Neural progenitor cell (in vitro differentiated cells): ENCODE data around the gene PPP2R2D. TPM values are rescaled to one million over a fixed set of nuclear protein-coding genes. Genes with fewer than 3 reads are reported as not detected.

Experiments used
- DNase-seq: peaks from one replicate; pipeline ENCODE4 v3.0.0-alpha.2; 2016; ENCODE audit warnings: low spot score
- H2AFZ ChIP-seq: fragments of 200-600 bp; sonication (generic); replicated peaks from 2 replicates; pipeline ENCODE4 v1.6.1; 2016; ENCODE audit warnings: antibody characterized with exemption
- H3F3A ChIP-seq: fragments of 200-600 bp; sonication (generic); 2 replicates; pipeline ENCODE4 v1.6.1; 2016; ENCODE audit warnings: antibody characterized with exemption, low read depth
- H3K27ac ChIP-seq: fragments of 200-600 bp; sonication (generic); 2 replicates; pipeline ENCODE4 v1.5.1; 2016; ENCODE audit warnings: mild to moderate bottlenecking
- H3K27me3 ChIP-seq: fragments of 200-600 bp; sonication (generic); 2 replicates; pipeline ENCODE4 v1.6.1; 2016; ENCODE audit warnings: mild to moderate bottlenecking, moderate library complexity
- H3K36me3 ChIP-seq: fragments of 200-600 bp; sonication (generic); 2 replicates; pipeline ENCODE4 v1.5.1; 2016
- H3K4me1 ChIP-seq: fragments of 200-600 bp; sonication (generic); 2 replicates; pipeline ENCODE4 v1.6.1; 2016; ENCODE audit warnings: mixed run types
- H3K4me2 ChIP-seq: fragments of 200-600 bp; sonication (generic); 2 replicates; pipeline ENCODE4 v1.6.1; 2016
- H3K4me3 ChIP-seq: fragments of 200-600 bp; sonication (generic); 2 replicates; pipeline ENCODE4 v1.5.1; 2016
- H3K79me2 ChIP-seq: fragments of 200-600 bp; sonication (generic); 2 replicates; pipeline ENCODE4 v1.6.1; 2016; ENCODE audit warnings: low read depth
- H3K9ac ChIP-seq: fragments of 200-600 bp; sonication (generic); 2 replicates; pipeline ENCODE4 v1.6.1; 2016
- H3K9me3 ChIP-seq: fragments of 200-600 bp; sonication (generic); 2 replicates; pipeline ENCODE4 v1.5.1; 2016; ENCODE audit warnings: low read depth
- H4K20me1 ChIP-seq: fragments of 200-600 bp; sonication (generic); 2 replicates; pipeline ENCODE4 v1.6.1; 2016; ENCODE audit warnings: low read depth
- H3K27ac Mint-ChIP-seq: 3 replicates; pipeline ENCODE4 v1.8.0; 2021; ENCODE audit warnings: mixed read lengths
- H3K27me3 Mint-ChIP-seq: 2 replicates; pipeline ENCODE4 v1.8.0; 2022; ENCODE audit warnings: low read depth, mild to moderate bottlenecking, inconsistent platforms, moderate library complexity, mixed read lengths; ENCODE audit not compliant: insufficient read depth
- H3K36me3 Mint-ChIP-seq: 3 replicates; pipeline ENCODE4 v1.8.0; 2021; ENCODE audit warnings: mixed read lengths
- H3K4me1 Mint-ChIP-seq: 3 replicates; pipeline ENCODE4 v1.8.0; 2021; ENCODE audit warnings: mixed read lengths
- H3K4me3 Mint-ChIP-seq: 3 replicates; pipeline ENCODE4 v1.8.0; 2021; ENCODE audit warnings: mild to moderate bottlenecking, moderate library complexity, mixed read lengths
- H3K9me3 Mint-ChIP-seq: 3 replicates; pipeline ENCODE4 v1.8.0; 2020; ENCODE audit warnings: mixed read lengths
- CTCF ChIP-seq: fragments of 200-600 bp; sonication (generic); IDR thresholded peaks from 2 replicates; pipeline ENCODE4 v1.5.1; 2017; ENCODE audit warnings: antibody characterized with exemption, mild to moderate bottlenecking
- EZH2 ChIP-seq: fragments of 200-600 bp; sonication (generic); IDR thresholded peaks from 2 replicates; pipeline ENCODE4 v1.6.1; 2017; ENCODE audit warnings: antibody characterized with exemption, mild to moderate bottlenecking, moderate library complexity
- EZH2phosphoT487 ChIP-seq: fragments of 200-600 bp; sonication (generic); IDR thresholded peaks from 2 replicates; pipeline ENCODE4 v1.6.1; 2017; ENCODE audit warnings: antibody characterized with exemption
- total RNA-seq: library from RNA; depleted of rRNA; stranded (reverse); fragments of >200 nt; gene quantifications from 2 replicates; pipeline ENCODE4 v1.2.3, GENCODE V29; 2015; ENCODE audit warnings: low replicate concordance

The PPP2R2D gene
- total RNA-seq, 1 donor from 2014 or later: 28.1 TPM

GRCh38 chr10:131963811-131964210, 63.0 kb downstream of the PPP2R2D start:
- no peak overlapping the region for H3K4me3 ChIP-seq
- H3K9me3 ChIP-seq: no peaks in the 10 kb centered on the region
- H3K9me3 Mint-ChIP-seq: no peaks in the 10 kb centered on the region
- no peak overlapping the region for H3K9ac ChIP-seq
- no peaks in the 10 kb centered on the region for H3K79me2 ChIP-seq
- no peaks in the 10 kb centered on the region for H3K4me1 Mint-ChIP-seq
- H3K27me3 ChIP-seq: no peaks in the 10 kb centered on the region
- no peak for TF ChIP-seq EZH2
- TF ChIP-seq CTCF: no peak
- no peak for TF ChIP-seq EZH2phosphoT487
- peaks cover 20% of the 10 kb centered on the region for H3K36me3 Mint-ChIP-seq
- no peaks in the 10 kb centered on the region for H3K36me3 ChIP-seq
- H2AFZ ChIP-seq: no peak overlapping the region
- H3K27me3 Mint-ChIP-seq: peaks cover 2% of the 10 kb centered on the region
- H3K4me2 ChIP-seq: no peak overlapping the region
- H3F3A ChIP-seq: peaks cover 12% of the 10 kb centered on the region
- peak overlapping the region; percentile 6 for H3K27ac Mint-ChIP-seq
- peaks cover 19% of the 10 kb centered on the region for H4K20me1 ChIP-seq
- no peak for DNase-seq
- no peak overlapping the region for H3K4me3 Mint-ChIP-seq
- no peaks in the 10 kb centered on the region for H3K4me1 ChIP-seq
- no peak overlapping the region for H3K27ac ChIP-seq

- peaks cover 12% of the 10 kb centered on the region for H3F3A ChIP-seq
- Mint-ChIP-seq H3K27ac (no peak overlapping the region), H3K27me3 (peaks cover 2% of the 10 kb centered on the region), H3K9me3 (no peaks in the 10 kb centered on the region), H3K36me3 (peaks cover 21% of the 10 kb centered on the region), H3K4me1 (no peaks in the 10 kb centered on the region), H3K4me3 (no peak overlapping the region)
- no peaks in the 10 kb centered on the region for H3K27me3 ChIP-seq
- no peak overlapping the region for H3K4me2 ChIP-seq
- TF ChIP-seq EZH2: no peak
- no peaks in the 10 kb centered on the region for H3K79me2 ChIP-seq
- H3K9ac ChIP-seq: no peak overlapping the region
- H3K36me3 ChIP-seq: no peaks in the 10 kb centered on the region
- DNase-seq: no peak
- H3K4me1 ChIP-seq: no peaks in the 10 kb centered on the region
- H2AFZ ChIP-seq: no peak overlapping the region
- H3K9me3 ChIP-seq: no peaks in the 10 kb centered on the region
- H3K4me3 ChIP-seq: no peak overlapping the region
- peaks cover 23% of the 10 kb centered on the region for H4K20me1 ChIP-seq
- no peak overlapping the region for H3K27ac ChIP-seq
Observed at GRCh38 chr10:131964298-131964697, 63.5 kb downstream of the PPP2R2D start.

GRCh38 chr10:131968949-131969348, 68.1 kb downstream of the PPP2R2D start:
- peaks cover 69% of the 10 kb centered on the region for H4K20me1 ChIP-seq
- H3K27ac Mint-ChIP-seq: peak overlapping the region; percentile 69

More at GRCh38 chr10:131968949-131969348, 68.1 kb downstream of the PPP2R2D start:
- H3K27me3 Mint-ChIP-seq: peaks cover 2% of the 10 kb centered on the region
- no peak overlapping the region for H2AFZ ChIP-seq
- H3K79me2 ChIP-seq: peaks cover 26% of the 10 kb centered on the region
- no peaks in the 10 kb centered on the region for H3K9me3 Mint-ChIP-seq
- no peaks in the 10 kb centered on the region for H3K9me3 ChIP-seq
- H3K9ac ChIP-seq: no peak overlapping the region
- no peak overlapping the region for H3K4me3 ChIP-seq
- H3K4me1 ChIP-seq: no peaks in the 10 kb centered on the region
- peaks cover 12% of the 10 kb centered on the region for H3F3A ChIP-seq
- H3K36me3 ChIP-seq: peaks cover 3% of the 10 kb centered on the region
- H3K4me2 ChIP-seq: no peak overlapping the region
- H3K4me1 Mint-ChIP-seq: peaks cover 13% of the 10 kb centered on the region
- H3K4me3 Mint-ChIP-seq: no peak overlapping the region
- H3K27ac ChIP-seq: no peak overlapping the region
- H3K27me3 ChIP-seq: no peaks in the 10 kb centered on the region
- TF ChIP-seq EZH2phosphoT487 (no peak), CTCF (no peak), EZH2 (no peak)
- DNase-seq: no peak
- H3K36me3 Mint-ChIP-seq: peaks cover 43% of the 10 kb centered on the region
